Measurements from ENCODE around the gene NUDT1. TPM values are rescaled to one million over a fixed set of nuclear protein-coding genes. Genes with fewer than 3 reads are reported as not detected.
A peak's percentile ranks its signal among the peaks of the same experiment; 100 is the strongest.

The NUDT1 gene
- total RNA-seq, 1 experiment from 2014 or later, result 117 TPM

DNA sequence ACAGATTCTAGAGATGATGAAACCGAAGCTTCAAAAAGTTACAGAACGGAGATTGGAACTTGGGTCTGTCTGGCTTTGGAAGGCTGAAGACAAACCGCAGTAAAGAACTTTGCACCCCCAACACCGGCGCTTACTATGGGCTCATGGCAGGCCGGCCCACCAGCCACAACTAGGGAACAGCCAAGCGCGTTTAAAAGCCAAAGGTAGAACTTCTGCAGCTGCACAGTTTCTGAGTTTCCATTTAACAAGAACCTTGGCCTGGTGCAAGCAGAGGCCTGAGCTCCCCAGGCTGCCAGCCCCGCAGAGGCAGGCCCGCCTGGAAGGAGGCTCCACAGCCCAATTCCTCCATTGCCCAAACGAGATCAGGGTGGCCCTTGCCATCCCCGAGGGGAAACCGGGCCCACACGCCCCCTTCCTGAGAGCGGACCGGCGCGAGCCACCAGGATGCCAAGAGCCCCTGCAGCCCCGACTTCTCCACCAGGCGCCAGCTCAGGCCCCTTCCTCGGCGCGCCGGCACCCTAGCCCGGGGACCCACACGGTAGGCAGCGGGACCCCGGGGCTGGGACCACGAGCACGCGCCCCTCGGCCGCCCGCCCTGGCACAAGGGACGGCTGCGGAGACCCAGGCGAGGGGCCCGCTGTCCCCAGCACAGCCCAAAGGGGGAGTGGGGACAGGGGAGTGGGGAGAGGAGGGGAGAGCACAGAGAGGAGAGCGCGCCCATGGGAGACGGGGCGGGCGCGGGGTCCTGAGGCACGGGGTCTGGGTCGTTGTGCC, 9.8 kb upstream of the NUDT1 start:
- Histone ChIP-seq H3K27ac (ENCODE audit: low read depth, low read length, poor library complexity, severe bottlenecking) (peak overlapping the region; percentile 89), H3K9me3 (ENCODE audit: low read depth, low read length, poor library complexity, severe bottlenecking) (no peaks in the 10 kb centered on the region), H3K4me3 (ENCODE audit: low read depth, low read length, poor library complexity, severe bottlenecking) (peak overlapping the region; percentile 97), H3K4me1 (ENCODE audit: insufficient read depth, low read length, poor library complexity, severe bottlenecking) (peaks cover 4% of the 10 kb centered on the region), H3K36me3 (ENCODE audit: insufficient read depth, low read length, poor library complexity, severe bottlenecking) (peaks cover 40% of the 10 kb centered on the region), H3K27me3 (replicated peaks; ENCODE audit: insufficient read depth, low read depth, low read length, poor library complexity) (no peaks in the 10 kb centered on the region)
- TF ChIP-seq, protein P1, sequence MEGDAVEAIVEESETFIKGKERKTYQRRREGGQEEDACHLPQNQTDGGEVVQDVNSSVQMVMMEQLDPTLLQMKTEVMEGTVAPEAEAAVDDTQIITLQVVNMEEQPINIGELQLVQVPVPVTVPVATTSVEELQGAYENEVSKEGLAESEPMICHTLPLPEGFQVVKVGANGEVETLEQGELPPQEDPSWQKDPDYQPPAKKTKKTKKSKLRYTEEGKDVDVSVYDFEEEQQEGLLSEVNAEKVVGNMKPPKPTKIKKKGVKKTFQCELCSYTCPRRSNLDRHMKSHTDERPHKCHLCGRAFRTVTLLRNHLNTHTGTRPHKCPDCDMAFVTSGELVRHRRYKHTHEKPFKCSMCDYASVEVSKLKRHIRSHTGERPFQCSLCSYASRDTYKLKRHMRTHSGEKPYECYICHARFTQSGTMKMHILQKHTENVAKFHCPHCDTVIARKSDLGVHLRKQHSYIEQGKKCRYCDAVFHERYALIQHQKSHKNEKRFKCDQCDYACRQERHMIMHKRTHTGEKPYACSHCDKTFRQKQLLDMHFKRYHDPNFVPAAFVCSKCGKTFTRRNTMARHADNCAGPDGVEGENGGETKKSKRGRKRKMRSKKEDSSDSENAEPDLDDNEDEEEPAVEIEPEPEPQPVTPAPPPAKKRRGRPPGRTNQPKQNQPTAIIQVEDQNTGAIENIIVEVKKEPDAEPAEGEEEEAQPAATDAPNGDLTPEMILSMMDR (conservative IDR thresholded peaks at IDR 0.05; ENCODE audit: low read depth, low read length), result no peak
- TF ChIP-seq EZH2 (IDR thresholded peaks at IDR 0.05; ENCODE audit: borderline replicate concordance, low read depth, low read length, poor library complexity, severe bottlenecking), result no peak
- ChIA-PET POLR2A (ENCODE audit: low non-redundant PET) (no interaction called here), CTCF (interaction anchor here (0.6 kb wide), 1 partner anchor 16 kb away, joined by 4 read pairs; no protein-coding TSS in a partner anchor)
- no TSS peak for BruUV-seq (replicated peaks)
- intact Hi-C loops (cut with micrococcal nuclease; ENCODE audit: unreplicated experiment), result no loop called here
- peak; percentile 31 for DNase-seq (ENCODE audit: low spot score)

GRCh38 chr7:2232766-2233520, 9.1 kb upstream of the NUDT1 start, which contains the start of gene MAD1L1:
MAD1L1 (minus strand) TSS chr7:2232945; CDS start chr7:2230133, 2,812 bp downstream.
- no peaks in the 10 kb centered on the region for H3K27me3 ChIP-seq (replicated peaks; ENCODE audit: insufficient read depth, low read depth, low read length, poor library complexity)
- intact Hi-C loops (cut with micrococcal nuclease; ENCODE audit: unreplicated experiment), result no loop called here
- peaks cover 46% of the 10 kb centered on the region for H3K36me3 ChIP-seq (ENCODE audit: insufficient read depth, low read length, poor library complexity, severe bottlenecking)
- POLR2A ChIA-PET (ENCODE audit: low non-redundant PET), result no interaction called here
- peaks cover 4% of the 10 kb centered on the region for H3K4me1 ChIP-seq (ENCODE audit: insufficient read depth, low read length, poor library complexity, severe bottlenecking)
- DNase-seq (ENCODE audit: low spot score), result peak; percentile 95
- TF ChIP-seq EZH2 (IDR thresholded peaks at IDR 0.05; ENCODE audit: borderline replicate concordance, low read depth, low read length, poor library complexity, severe bottlenecking), result no peak
- TF ChIP-seq, protein P1 (conservative IDR thresholded peaks at IDR 0.05; ENCODE audit: low read depth, low read length), result no peak
- no peaks in the 10 kb centered on the region for H3K9me3 ChIP-seq (ENCODE audit: low read depth, low read length, poor library complexity, severe bottlenecking)
- CTCF ChIA-PET, result interaction anchor here (0.6 kb wide), 1 partner anchor 16 kb away, joined by 4 read pairs; no protein-coding TSS in a partner anchor
- BruUV-seq (replicated peaks), result no TSS peak
- H3K27ac ChIP-seq (ENCODE audit: low read depth, low read length, poor library complexity, severe bottlenecking), result peak within 1 kb of the TSS; percentile 89
- H3K4me3 ChIP-seq (ENCODE audit: low read depth, low read length, poor library complexity, severe bottlenecking), result peak within 1 kb of the TSS; percentile 97

- no peak for DNase-seq (ENCODE audit: low spot score)
- H3K36me3 ChIP-seq (ENCODE audit: insufficient read depth, low read length, poor library complexity, severe bottlenecking), result peaks cover 52% of the 10 kb centered on the region
- peaks cover 4% of the 10 kb centered on the region for H3K4me1 ChIP-seq (ENCODE audit: insufficient read depth, low read length, poor library complexity, severe bottlenecking)
- ChIA-PET CTCF (no interaction called here), POLR2A (ENCODE audit: low non-redundant PET) (no interaction called here)
- H3K9me3 ChIP-seq (ENCODE audit: low read depth, low read length, poor library complexity, severe bottlenecking), result no peaks in the 10 kb centered on the region
- no peaks in the 10 kb centered on the region for H3K27me3 ChIP-seq (replicated peaks; ENCODE audit: insufficient read depth, low read depth, low read length, poor library complexity)
- no TSS peak for BruUV-seq (replicated peaks)
- no peak overlapping the region for H3K27ac ChIP-seq (ENCODE audit: low read depth, low read length, poor library complexity, severe bottlenecking)
- no peak for TF ChIP-seq EZH2 (IDR thresholded peaks at IDR 0.05; ENCODE audit: borderline replicate concordance, low read depth, low read length, poor library complexity, severe bottlenecking)
- TF ChIP-seq, protein P1 (conservative IDR thresholded peaks at IDR 0.05; ENCODE audit: low read depth, low read length), result no peak
- intact Hi-C loops (cut with micrococcal nuclease; ENCODE audit: unreplicated experiment), result no loop called here
- no peak overlapping the region for H3K4me3 ChIP-seq (ENCODE audit: low read depth, low read length, poor library complexity, severe bottlenecking)
Observed at GRCh38 chr7:2233926-2234325, 8.1 kb upstream of the NUDT1 start.

Measured in A673 (cell line).